GM12878 (cell line): ENCODE data around the gene HBQ1. TPM values are rescaled to one million over a fixed set of nuclear protein-coding genes. Genes with fewer than 3 reads are reported as not detected.
A peak's percentile ranks its signal among the peaks of the same experiment; 100 is the strongest.

Experiments used
- ATAC-seq: fragments of 200-7000 bp; cut with Tn5 transposase; 3 replicates; pipeline ENCODE4 v1.9.1; 2020; ENCODE audit warnings: mild to moderate bottlenecking, moderate library complexity
- BruUV-seq: library from RNA; stranded (reverse); fragments of 400-500 nt; replicated peaks from 2 replicates; lab custom pipeline; 2021; lab: Mats Ljungman, UMichigan
- CTCF ChIA-PET: fragments of 300-600 bp; sonication (Branson Sonifier 250); formaldehyde crosslinking; extraction: SDS; loops from one replicate; lab custom pipeline; 2021; ENCODE audit warnings: inconsistent platforms; lab: Yijun Ruan, JAX
- POLR2A ChIA-PET: fragments of 350-600 bp; formaldehyde crosslinking; extraction: SDS; loops from one replicate; lab custom pipeline; 2021; ENCODE audit warnings: inconsistent platforms; lab: Charles Lee
- RAD21 ChIA-PET: fragments of 300-600 bp; sonication (Branson Sonifier 250); formaldehyde crosslinking; loops from one replicate; lab custom pipeline; 2023; ENCODE audit warnings: antibody characterized with exemption; ENCODE audit not compliant: unreplicated experiment; lab: Charles Lee
- SMC1A ChIA-PET: fragments of 300-600 bp; sonication (Branson Sonifier 250); formaldehyde crosslinking; loops from one replicate; lab custom pipeline; 2023; ENCODE audit not compliant: unreplicated experiment, uncharacterized antibody; lab: Charles Lee
- DNase-seq: peaks from one replicate; pipeline ENCODE4 v3.0.0-alpha.2; 2011; ENCODE audit warnings: low read depth, low spot score
- FAIRE-seq: peaks from 3 replicates; lab custom pipeline; 2011; peaks lifted over from hg19 to GRCh38; lab: Jason Lieb, UNC
- H2AFZ ChIP-seq: 2 replicates; pipeline ENCODE4 v1.6.0; 2011; ENCODE audit warnings: low read depth, low read length, control low read depth; ENCODE audit not compliant: control insufficient read depth
- H3K27ac ChIP-seq: 2 replicates; pipeline ENCODE4 v1.5.1; 2011; ENCODE audit warnings: control low read depth; ENCODE audit not compliant: control insufficient read depth, insufficient read depth
- H3K27me3 ChIP-seq, 2 experiments: replicated peaks in 1 of 2; 2 replicates each; pipeline versions ENCODE4 v1.6.0 to v1.6.1; 2011; ENCODE audit warnings: low read length in 1 of 2; ENCODE audit not compliant: control insufficient read depth in 2 of 2, insufficient read depth in 2 of 2
- H3K36me3 ChIP-seq, 2 experiments: 2 replicates each; pipeline ENCODE4 v1.5.1; 2011; ENCODE audit warnings: low read length in 1 of 2; ENCODE audit not compliant: control insufficient read depth in 2 of 2, insufficient read depth in 2 of 2
- H3K4me1 ChIP-seq: 2 replicates; pipeline ENCODE4 v1.6.1; 2011; ENCODE audit warnings: mild to moderate bottlenecking, low read length, moderate library complexity, mixed read lengths; ENCODE audit not compliant: control insufficient read depth, insufficient read depth
- H3K4me2 ChIP-seq: 2 replicates; pipeline ENCODE4 v1.6.0; 2011; ENCODE audit warnings: control low read depth; ENCODE audit not compliant: control insufficient read depth, insufficient read depth
- H3K4me3 ChIP-seq: fragments of 200-600 bp; sonication (generic); 2 replicates; pipeline ENCODE4 v1.5.1; 2016
- H3K79me2 ChIP-seq: 2 replicates; pipeline ENCODE4 v1.6.0; 2011; ENCODE audit warnings: low read length; ENCODE audit not compliant: control insufficient read depth, insufficient read depth
- H3K9ac ChIP-seq: 2 replicates; pipeline ENCODE4 v1.8.0; 2011; ENCODE audit warnings: low read length, control low read depth, mixed read lengths; ENCODE audit not compliant: control insufficient read depth, insufficient read depth
- H3K9me3 ChIP-seq: replicated peaks from 3 replicates; pipeline ENCODE4 v1.5.1; 2011; ENCODE audit warnings: mild to moderate bottlenecking, low read length; ENCODE audit not compliant: control insufficient read depth, insufficient read depth
- H4K20me1 ChIP-seq: 2 replicates; pipeline ENCODE4 v1.6.0; 2011; ENCODE audit not compliant: control insufficient read depth, insufficient read depth
- BCLAF1 ChIP-seq: fragments of 450-650 bp; IDR thresholded peaks from 2 replicates; pipeline ENCODE4 v1.6.1; 2017; ENCODE audit warnings: antibody characterized with exemption, mild to moderate bottlenecking, moderate library complexity
- CBX3 ChIP-seq: fragments of 200-600 bp; sonication (generic); IDR thresholded peaks from 2 replicates; pipeline ENCODE4 v1.6.1; 2016; ENCODE audit warnings: low read depth, borderline replicate concordance
- EED ChIP-seq: sonication (generic); IDR thresholded peaks from 2 replicates; pipeline ENCODE4 v1.6.1; 2016; ENCODE audit warnings: antibody characterized with exemption, low read depth
- EP300 ChIP-seq, 2 experiments: fragments of 150-350 bp in 1 of 2; IDR thresholded peaks; 2 replicates each; pipeline ENCODE4 v1.6.1; 2011 to 2012; ENCODE audit warnings: low read depth in 2 of 2, low read length in 2 of 2, borderline replicate concordance in 1 of 2, improper control_type of control experiment in 1 of 2, inconsistent platforms in 1 of 2; ENCODE audit not compliant: control insufficient read depth in 1 of 2
- FOXM1 ChIP-seq: IDR thresholded peaks from 2 replicates; pipeline ENCODE4 v1.6.1; 2012; ENCODE audit warnings: low read depth, mild to moderate bottlenecking, inconsistent platforms, low read length, moderate library complexity
- HCFC1 ChIP-seq: fragments of 150-350 bp; IDR thresholded peaks from 2 replicates; pipeline ENCODE4 v1.6.1; 2014; ENCODE audit warnings: low read length
- KAT2A ChIP-seq: conservative IDR thresholded peaks from 2 replicates; pipeline ENCODE4 v1.6.1; 2011; ENCODE audit warnings: low read depth, low read length; ENCODE audit not compliant: control insufficient read depth
- MTA3 ChIP-seq: IDR thresholded peaks from 2 replicates; pipeline ENCODE4 v1.6.1; 2012; ENCODE audit warnings: low read length, inconsistent platforms, borderline replicate concordance
- NFYB ChIP-seq: IDR thresholded peaks from 2 replicates; pipeline ENCODE4 v1.6.1; 2011; ENCODE audit warnings: low read depth, mild to moderate bottlenecking, low read length, improper control_type of control experiment, moderate library complexity; ENCODE audit not compliant: insufficient read depth
- PAX8 ChIP-seq: fragments of 450-650 bp; IDR thresholded peaks from 2 replicates; pipeline ENCODE4 v1.6.1; 2017; ENCODE audit warnings: mild to moderate bottlenecking, moderate library complexity
- RAD51 ChIP-seq: fragments of 450-650 bp; IDR thresholded peaks from 2 replicates; pipeline ENCODE4 v1.6.1; 2016; ENCODE audit warnings: moderate library complexity, mild to moderate bottlenecking, inconsistent platforms
- SMC3 ChIP-seq: IDR thresholded peaks from 2 replicates; pipeline ENCODE4 v1.6.1; 2011; ENCODE audit warnings: low read length, improper control_type of control experiment, borderline replicate concordance
- SUZ12 ChIP-seq: fragments of 200-600 bp; sonication (generic); IDR thresholded peaks from one replicate; pipeline ENCODE4 v1.6.1; 2018; ENCODE audit warnings: antibody characterized with exemption, mild to moderate bottlenecking; ENCODE audit not compliant: unreplicated experiment
- USF2 ChIP-seq: IDR thresholded peaks from 2 replicates; pipeline ENCODE4 v1.6.1; 2011; ENCODE audit warnings: low read depth, low read length, improper control_type of control experiment, borderline replicate concordance
- ZNF217 ChIP-seq: fragments of 450-650 bp; IDR thresholded peaks from 2 replicates; pipeline ENCODE4 v1.6.1; 2017; ENCODE audit warnings: antibody characterized with exemption, mild to moderate bottlenecking
- WGBS: methylation state at CpG from one replicate; pipeline ENCODE4 v1.1.6; 2016; ENCODE audit warnings: low lambda C conversion rate; ENCODE audit not compliant: insufficient replicate concordance, insufficient coverage; ENCODE audit errors: missing lambda C conversion rate; 5-methylcytosine and 5-hydroxymethylcytosine counted together
- in situ Hi-C: fragments of 300-500 bp; cut with MboI; formaldehyde crosslinking; loops from 9 replicates; pipeline ENCODE4 v1.14.3; 2018; ENCODE audit warnings: mixed read lengths
- intact Hi-C: fragments of 100-400 bp; cut with micrococcal nuclease; formaldehyde crosslinking; loops from one replicate; pipeline ENCODE4 v1.14.2; 2022; ENCODE audit not compliant: unreplicated experiment
- polyA plus RNA-seq, 11 experiments: library from polyadenylated mRNA; depleted of rRNA in 4 of 11; unstranded in 6 of 11; stranded (reverse) in 5 of 11; fragments of >200 nt; fragmentation: Nextera tagmentation in 4 of 11; fragmentation: Illumina TruSeq in 1 of 11; extraction: Ambion mirVana in 4 of 11; extraction: Trizol in 1 of 11; gene quantifications; 1 replicate in 1 of 11; 2 replicates in 10 of 11; pipeline versions ENCODE4 v1.2.1 to v1.2.3, GENCODE V29; 2011 to 2016; ENCODE audit warnings: inconsistent platforms in 2 of 11, missing spikeins in 2 of 11, low read depth in 1 of 11
- total RNA-seq, 4 experiments: library from RNA; depleted of rRNA in 3 of 4; stranded (reverse); fragments of >200 nt in 3 of 4; fragmentation: Illumina TruSeq in 1 of 4; extraction: Trizol in 1 of 4; gene quantifications; 2 replicates each; pipeline versions ENCODE4 v1.2.1 to v1.2.3, GENCODE V29; 2013 to 2021

The HBQ1 gene
- total and polyA plus RNA-seq, 10 of the 15 experiments (the other 5 are each of a cell fraction or from before 2014, with no cell fraction given), result not detected

- WGBS, result 30% methylated on average over 9 of the region's 9 CpGs
- SMC1A ChIA-PET, result interaction anchor here (0.6 to 2.4 kb wide), 13 partner anchors 10 to 200 kb away, joined by 3 to 11 read pairs (median 3); no protein-coding TSS in a partner anchor
- no peak for DNase-seq
- Histone ChIP-seq H3K79me2 (peaks cover 29% of the 10 kb centered on the region), H3K4me1 (peaks cover 8% of the 10 kb centered on the region), H4K20me1 (peaks cover 4% of the 10 kb centered on the region), H3K9me3 (no peaks in the 10 kb centered on the region), H3K36me3 (peaks cover 0 to 21% of the 10 kb centered on the region in 2 experiments; a peak in 3 of 4 replicates), H3K27ac (peak overlapping the region; percentile 79), H3K4me3 (peak overlapping the region; percentile 82), H3K4me2 (peak overlapping the region; percentile 86), H2AFZ (peak overlapping the region; percentile 92), H3K27me3 (no peaks in the 10 kb centered on the region), H3K9ac (peak overlapping the region; percentile 96)
- TF ChIP-seq MTA3 (no peak), KAT2A (no peak), CBX3 (no peak), ZNF217 (no peak), SUZ12 (no peak), EP300 (IDR thresholded peaks at IDR 0.05; ENCODE audit: borderline replicate concordance in 1 of 2, control insufficient read depth in 1 of 2, low read depth in 2 of 2, low read length in 2 of 2) (no peak), SMC3 (no peak), USF2 (no peak), PAX8 (no peak), NFYB (no peak), FOXM1 (no peak), RAD51 (no peak), EED (no peak), BCLAF1 (no peak), HCFC1 (no peak)
- POLR2A ChIA-PET, result interaction anchor here (0.8 to 2.8 kb wide), 5 partner anchors 12 to 122 kb away, joined by 3 to 11 read pairs (median 5); no protein-coding TSS in a partner anchor
- RAD21 ChIA-PET, result interaction anchor here (0.8 to 3.3 kb wide), 4 partner anchors 25 to 124 kb away, joined by 3 to 19 read pairs (median 8); partner anchors contain the start of gene AXIN1
- no peak for FAIRE-seq
- CTCF ChIA-PET, result interaction anchor here (0.5 to 3.5 kb wide), 10 partner anchors 12 to 1695 kb away, joined by 3 to 20 read pairs (median 4); partner anchors contain the start of gene MRPL28
- ATAC-seq, result peak; percentile 54
- no TSS peak for BruUV-seq
- in situ Hi-C loops (no loop called here), intact Hi-C loops (no loop called here)
These were observed 48.0 kb downstream of the HBQ1 start for GRCh38 chr16:228151-228851.
